ENCODE data around the gene EVPL. TPM values are rescaled to one million over a fixed set of nuclear protein-coding genes. Genes with fewer than 3 reads are reported as not detected.

Gene EVPL
- total RNA-seq, 1 donor from 2014 or later = not detected

DNA sequence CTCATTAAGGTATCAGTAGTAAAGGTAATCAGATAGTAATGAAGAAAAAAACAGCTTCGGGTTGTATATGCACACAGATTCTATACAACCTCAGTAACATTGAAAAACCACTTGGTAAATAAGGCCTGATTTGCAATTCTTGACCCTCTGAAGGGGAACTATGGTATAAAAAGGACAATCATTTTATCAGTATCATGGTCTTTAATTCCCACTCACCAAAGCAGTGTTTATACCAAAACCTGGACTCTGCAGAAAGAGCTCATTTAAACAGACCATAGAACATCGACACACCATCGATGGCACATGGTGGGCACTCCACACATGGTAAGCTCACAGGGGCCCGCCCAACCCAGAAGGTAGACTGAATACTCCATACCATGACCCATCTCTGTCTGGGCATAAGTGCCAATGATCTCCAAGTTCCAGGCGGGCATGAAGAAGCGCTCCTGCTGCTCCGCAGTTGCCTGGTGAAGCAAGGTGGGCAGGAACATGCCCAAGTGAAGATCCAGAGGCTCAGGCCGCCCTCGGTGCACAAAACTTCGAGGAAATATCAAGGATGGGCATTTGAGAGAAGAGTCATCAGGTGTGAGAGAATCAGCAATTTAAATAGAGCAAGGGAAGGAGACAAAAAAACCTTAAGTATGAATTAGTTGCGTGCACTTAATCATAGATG, 67.1 kb downstream of the EVPL start:
- DNase-seq (ENCODE audit: low read depth, low spot score) = no peak

DNA sequence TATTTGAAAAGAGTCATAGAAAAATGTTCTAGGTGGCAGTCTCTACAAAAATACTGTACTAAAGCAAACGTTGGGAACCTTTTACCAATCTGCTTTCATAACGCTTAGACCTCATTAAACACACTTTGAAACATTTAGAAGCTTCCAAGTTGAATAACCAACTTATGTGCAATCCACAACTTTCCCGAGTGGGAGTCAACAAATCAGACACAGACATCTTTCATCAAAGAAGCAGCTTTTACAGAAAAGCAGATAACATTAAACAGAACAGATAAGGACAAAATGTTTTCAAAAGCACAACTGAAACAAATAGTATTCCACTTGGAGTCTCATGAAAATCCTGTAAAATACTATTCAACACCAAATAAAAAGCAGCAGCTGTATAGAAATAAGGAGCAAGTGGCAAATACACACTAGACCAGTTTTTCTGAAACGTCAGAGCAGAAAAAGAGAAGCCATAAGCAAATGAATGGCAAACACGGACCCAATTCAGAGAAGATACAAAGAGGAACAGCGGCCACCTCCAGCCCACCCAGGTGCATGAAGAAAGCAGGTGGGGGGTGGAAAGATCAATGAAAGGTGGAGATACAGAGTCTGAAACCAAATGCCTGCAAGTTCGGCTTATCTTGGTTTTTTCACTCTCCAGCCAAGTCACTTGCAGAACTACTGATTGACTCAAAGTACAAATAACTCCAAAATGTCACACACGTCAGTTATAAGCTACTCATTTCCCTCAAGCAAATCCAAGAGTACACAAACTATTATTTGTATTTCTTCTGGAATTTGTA, 67.9 kb downstream of the EVPL start:
- no peak for DNase-seq (ENCODE audit: low read depth, low spot score)

Other genes starting within 250 kb of the EVPL start
- 7.6 and 10.2 TPM in 2 replicates for gene UNK, start 242.5 kb downstream of the EVPL start, total RNA-seq
- gene UNC13D, start 182.9 kb downstream of the EVPL start, total RNA-seq = 7.3 and 7.6 TPM in 2 replicates
- gene WBP2, start 172.0 kb downstream of the EVPL start, total RNA-seq = 21.0 and 28.5 TPM in 2 replicates
- 30.6 and 56.0 TPM in 2 replicates for gene TRIM47, start 148.7 kb downstream of the EVPL start, total RNA-seq
- 32.2 and 32.6 TPM in 2 replicates for gene TRIM65, start 130.4 kb downstream of the EVPL start, total RNA-seq
- 31.9 and 38.7 TPM in 2 replicates for gene MRPL38, start 122.4 kb downstream of the EVPL start, total RNA-seq
- 6.9 and 10.4 TPM in 2 replicates for gene FBF1, start 86.3 kb downstream of the EVPL start, total RNA-seq
- gene ACOX1, start 48.1 kb downstream of the EVPL start, total RNA-seq = 65.8 and 75.8 TPM in 2 replicates
- 16.3 and 25.8 TPM in 2 replicates for gene TEN1, start 48.1 kb downstream of the EVPL start, total RNA-seq
- gene CDK3, start 26.5 kb downstream of the EVPL start, total RNA-seq = 1.1 and 1.2 TPM in 2 replicates
- gene SRP68, start 45.2 kb upstream of the EVPL start, total RNA-seq = 35.2 and 44.1 TPM in 2 replicates
- 0.07 TPM in 1 of 2 replicates, not detected in the other for gene GALR2, start 47.5 kb upstream of the EVPL start, total RNA-seq
- gene ZACN, start 51.9 kb upstream of the EVPL start, total RNA-seq = not detected in 2 replicates
- gene EXOC7, start 76.5 kb upstream of the EVPL start, total RNA-seq = 82.1 and 89.1 TPM in 2 replicates
- not detected in 2 replicates for gene FOXJ1, start 113.9 kb upstream of the EVPL start, total RNA-seq
- gene RNF157, start 213.2 kb upstream of the EVPL start, total RNA-seq = 0.04 and 0.26 TPM in 2 replicates
- gene UBALD2, start 238.0 kb upstream of the EVPL start, total RNA-seq = 9.3 and 14.2 TPM in 2 replicates

Data from pulmonary artery endothelial cell (primary cell).